SHP77 (cell line): ENCODE measurements around the gene TMEM170B.

Experiments
- DNase-seq, 2 experiments: peaks; one replicate each; lab custom pipeline; 2025; lab: John Stamatoyannopoulos, UW

The TMEM170B gene

GRCh38 chr6:11537229-11538051, at the start of gene TMEM170B:
Gene TMEM170B (plus strand): TSS chr6:11537749. CDS start chr6:11538278, 529 bp downstream.
- DNase-seq = peak; percentile 91 to 92

- DNase-seq = no peak
Observed at GRCh38 chr6:11490996-11491395, 46.6 kb upstream of the TMEM170B start.

GRCh38 chr6:11491596-11492463, 45.7 kb upstream of the TMEM170B start:
- DNase-seq = no peak

- DNase-seq = no peak
Observed at GRCh38 chr6:11492464-11493290, 44.9 kb upstream of the TMEM170B start.

- DNase-seq = no peak
Observed at GRCh38 chr6:11493974-11494373, 43.6 kb upstream of the TMEM170B start.

DNA sequence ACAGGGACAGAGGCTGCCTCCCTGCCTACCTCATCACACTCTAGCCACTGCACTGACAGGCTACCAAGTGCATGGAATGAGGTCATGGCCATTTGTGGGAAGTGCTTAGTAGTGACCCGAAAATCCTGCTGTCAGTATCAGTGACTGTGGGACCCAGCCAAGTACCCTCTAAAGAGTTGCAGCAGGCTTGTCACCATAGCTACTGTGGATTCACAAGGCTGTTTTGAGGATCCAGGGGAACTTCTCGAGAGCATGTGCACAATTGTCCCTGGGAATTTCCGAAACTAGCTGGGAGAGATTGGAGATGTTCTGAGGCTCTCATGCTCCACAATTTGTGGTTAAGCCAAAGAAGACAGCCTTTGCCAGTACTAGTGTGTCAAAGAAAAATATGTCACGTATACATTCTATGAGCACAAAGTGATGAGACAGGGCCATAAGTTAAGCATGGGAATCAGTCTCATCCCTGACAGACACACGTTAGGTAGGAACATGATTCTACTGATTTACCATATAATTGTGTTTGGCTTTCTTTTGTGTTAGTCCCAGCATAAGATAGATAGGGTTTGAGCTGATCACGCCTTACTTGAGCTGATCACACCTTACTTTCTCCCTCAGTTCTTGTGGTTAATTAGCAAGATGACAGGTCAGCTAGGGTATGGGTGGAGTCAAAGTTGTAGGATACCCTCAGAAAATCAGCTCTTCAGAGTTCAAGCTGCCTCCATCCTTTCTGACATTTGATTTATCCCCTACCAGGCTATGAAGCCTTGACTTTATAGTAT, 42.6 kb upstream of the TMEM170B start:
- DNase-seq = no peak

DNA sequence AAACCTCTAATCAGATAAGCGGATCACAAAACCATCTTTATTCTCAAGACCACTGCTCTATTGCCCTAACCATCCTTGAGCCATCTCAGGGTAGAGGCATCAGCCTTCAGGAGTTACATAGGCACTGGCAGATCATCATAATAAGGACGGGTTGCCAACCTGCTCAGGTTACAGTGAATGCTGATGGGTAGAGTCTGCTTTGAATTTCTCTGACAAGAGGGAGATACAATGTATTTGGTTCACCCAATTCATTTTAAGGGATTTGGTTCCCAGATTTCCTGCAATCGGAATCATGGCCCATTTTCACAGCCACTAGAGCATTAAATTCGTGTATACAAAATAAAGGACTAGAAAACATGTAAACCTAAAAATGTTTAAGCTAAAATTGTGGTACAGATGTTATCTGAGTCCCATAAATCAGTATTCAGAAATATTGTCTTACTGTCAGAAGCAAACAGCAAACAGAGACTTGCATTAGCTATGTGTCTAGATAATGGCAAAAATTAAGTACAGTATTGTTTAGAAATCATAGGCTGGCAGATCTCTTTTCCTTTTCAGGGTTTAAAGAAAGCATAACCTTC, 41.9 kb upstream of the TMEM170B start:
- no peak for DNase-seq

- peak; percentile 48 to 57 for DNase-seq
Observed at GRCh38 chr6:11496152-11497060, 41.1 kb upstream of the TMEM170B start.

DNA sequence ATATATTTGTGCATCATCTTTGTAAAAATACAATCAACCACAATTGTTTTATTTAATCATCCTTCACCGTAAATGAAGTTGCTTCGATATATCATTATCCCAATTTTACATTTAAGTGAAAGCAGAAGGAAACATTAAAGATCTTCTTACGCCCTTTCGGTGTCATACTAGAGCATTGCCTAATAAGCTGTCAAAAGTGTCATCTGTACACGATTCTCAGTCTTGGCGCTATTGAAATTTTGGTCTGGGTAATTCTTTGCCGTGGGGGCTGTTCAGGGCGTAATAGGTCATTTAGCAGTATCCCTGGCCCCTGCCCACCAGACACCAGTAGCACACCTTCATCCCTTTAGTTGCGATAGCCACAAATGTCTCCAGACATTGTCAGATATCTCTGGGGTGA, 40.4 kb upstream of the TMEM170B start:
- no peak for DNase-seq

GRCh38 chr6:11497881-11498280, 39.7 kb upstream of the TMEM170B start:
- DNase-seq = no peak

DNA sequence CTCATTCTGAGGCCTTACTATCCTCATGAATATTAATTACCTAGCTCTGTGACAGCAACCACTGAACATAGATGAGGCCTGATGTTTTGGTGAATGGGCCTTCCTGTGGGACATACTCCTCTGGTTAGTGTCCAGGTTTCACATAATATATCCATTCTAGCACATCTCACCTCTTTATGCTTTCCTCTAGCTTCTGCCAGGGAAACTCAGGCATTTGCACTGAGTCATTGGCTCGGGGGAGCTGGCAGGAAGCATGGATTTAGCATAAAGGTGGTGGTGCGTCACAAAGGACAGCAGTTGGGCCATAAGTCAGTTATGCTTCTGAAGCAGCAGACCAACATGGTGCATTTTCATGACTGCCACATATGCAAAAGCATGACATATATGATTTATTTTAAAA, 37.5 kb upstream of the TMEM170B start:
- DNase-seq = peak in 1 of 2 experiments; percentile 14

GRCh38 chr6:11509471-11509870, 28.1 kb upstream of the TMEM170B start:
- DNase-seq = no peak

- DNase-seq = no peak
Observed at GRCh38 chr6:11514672-11515071, 22.9 kb upstream of the TMEM170B start.

- DNase-seq = no peak
Observed at GRCh38 chr6:11515763-11516162, 21.8 kb upstream of the TMEM170B start.

GRCh38 chr6:11522812-11523605, 14.5 kb upstream of the TMEM170B start:
- no peak for DNase-seq

GRCh38 chr6:11525468-11526155, 11.9 kb upstream of the TMEM170B start:
- DNase-seq = no peak

GRCh38 chr6:11526156-11526505, 11.4 kb upstream of the TMEM170B start:
- DNase-seq = no peak

GRCh38 chr6:11527274-11527870, 10.2 kb upstream of the TMEM170B start:
- DNase-seq = no peak
